Tibial nerve (tissue), 3 donors: Measurements from ENCODE around the gene CDKL2.

Experiments
- CTCF ChIP-seq, 5 experiments: fragments of 200-600 bp in 3 of 5; fragments of 450-650 bp in 2 of 5; sonication (generic) in 3 of 5; IDR thresholded peaks; one replicate each; pipeline ENCODE4 v1.5.1; 2016 to 2019; ENCODE audit warnings: antibody characterized with exemption in 5 of 5, mild to moderate bottlenecking in 3 of 5, moderate library complexity in 2 of 5
- POLR2A ChIP-seq, 2 donors: fragments of 450-650 bp; IDR thresholded peaks; one replicate each; pipeline ENCODE4 v1.6.1; 2017; ENCODE audit warnings: antibody characterized with exemption in 2 of 2, mild to moderate bottlenecking in 2 of 2, moderate library complexity in 2 of 2

- TF ChIP-seq CTCF (IDR thresholded peaks at IDR 0.05), result no peak
- TF ChIP-seq POLR2A (IDR thresholded peaks at IDR 0.05), result no peak
These were observed 6.8 kb upstream of the CDKL2 start for GRCh38 chr4:75637176-75637575.
